ENCODE results near the gene PTRH1.
A peak's percentile ranks its signal among the peaks of the same experiment; 100 is the strongest.

Gene PTRH1

GRCh38 chr9:127721391-127721821 is 5.9 kb upstream of the PTRH1 start:
- no peak for DNase-seq (ENCODE audit: low spot score)
- in situ Hi-C loops (cut with MboI; ENCODE audit: low sequenced_read_pairs, unreplicated experiment): no loop called here
- no peak for TF ChIP-seq CTCF (IDR thresholded peaks at IDR 0.05; ENCODE audit: borderline replicate concordance, control extremely low read depth, extremely low read depth, insufficient read depth, missing control alignments)

- no peak for TF ChIP-seq CTCF (IDR thresholded peaks at IDR 0.05; ENCODE audit: borderline replicate concordance, control extremely low read depth, extremely low read depth, insufficient read depth, missing control alignments)
- in situ Hi-C loops (cut with MboI; ENCODE audit: low sequenced_read_pairs, unreplicated experiment): no loop called here
- DNase-seq (ENCODE audit: low spot score): no peak
Measured at GRCh38 chr9:127720865-127721227, 5.4 kb upstream of the PTRH1 start.

GRCh38 chr9:127720031-127720864 is 4.8 kb upstream of the PTRH1 start:
- no peak for DNase-seq (ENCODE audit: low spot score)
- in situ Hi-C loops (cut with MboI; ENCODE audit: low sequenced_read_pairs, unreplicated experiment): no loop called here
- no peak for TF ChIP-seq CTCF (IDR thresholded peaks at IDR 0.05; ENCODE audit: borderline replicate concordance, control extremely low read depth, extremely low read depth, insufficient read depth, missing control alignments)

- in situ Hi-C loops (cut with MboI; ENCODE audit: low sequenced_read_pairs, unreplicated experiment): no loop called here
- no peak for TF ChIP-seq CTCF (IDR thresholded peaks at IDR 0.05; ENCODE audit: borderline replicate concordance, control extremely low read depth, extremely low read depth, insufficient read depth, missing control alignments)
- no peak for DNase-seq (ENCODE audit: low spot score)
Measured at GRCh38 chr9:127717766-127718165, 2.3 kb upstream of the PTRH1 start.

- in situ Hi-C loops (cut with MboI; ENCODE audit: low sequenced_read_pairs, unreplicated experiment): no loop called here
- TF ChIP-seq CTCF (IDR thresholded peaks at IDR 0.05; ENCODE audit: borderline replicate concordance, control extremely low read depth, extremely low read depth, insufficient read depth, missing control alignments): no peak
- DNase-seq (ENCODE audit: low spot score): no peak
Measured at GRCh38 chr9:127716412-127716811, 949 bp upstream of the PTRH1 start.

GRCh38 chr9:127714951-127715469 is 453 bp downstream of the PTRH1 start:
- TF ChIP-seq CTCF (IDR thresholded peaks at IDR 0.05; ENCODE audit: borderline replicate concordance, control extremely low read depth, extremely low read depth, insufficient read depth, missing control alignments): no peak
- in situ Hi-C loops (cut with MboI; ENCODE audit: low sequenced_read_pairs, unreplicated experiment): no loop called here
- peak; percentile 61 for DNase-seq (ENCODE audit: low spot score)
